Calu3 (cell line): Measurements from ENCODE around the gene LHPP. TPM values are rescaled to one million over a fixed set of nuclear protein-coding genes. Genes with fewer than 3 reads are reported as not detected.

ENCODE experiments used
- BruUV-seq: library from RNA; stranded (reverse); fragments of 400-500 nt; replicated peaks from 2 replicates; lab custom pipeline; 2021; lab: Mats Ljungman, UMichigan
- CTCF ChIA-PET: fragments of 300-600 bp; sonication (Branson Sonifier 250); formaldehyde crosslinking; loops from one replicate; lab custom pipeline; 2022; ENCODE audit warnings: antibody characterized with exemption; lab: Charles Lee
- DNase-seq: peaks from one replicate; pipeline ENCODE4 v3.0.0; 2022
- H3K27ac Mint-ChIP-seq: one replicate; pipeline ENCODE4 v1.8.0; 2022; ENCODE audit warnings: mixed read lengths; ENCODE audit not compliant: unreplicated experiment
- H3K27me3 Mint-ChIP-seq: one replicate; pipeline ENCODE4 v1.8.0; 2022; ENCODE audit warnings: mixed read lengths; ENCODE audit not compliant: unreplicated experiment
- H3K36me3 Mint-ChIP-seq: one replicate; pipeline ENCODE4 v1.8.0; 2022; ENCODE audit warnings: mild to moderate bottlenecking, moderate library complexity, mixed read lengths; ENCODE audit not compliant: insufficient read depth, unreplicated experiment
- H3K4me1 Mint-ChIP-seq: one replicate; pipeline ENCODE4 v1.8.0; 2022; ENCODE audit warnings: mild to moderate bottlenecking, low read depth, mixed read lengths; ENCODE audit not compliant: unreplicated experiment
- H3K4me3 Mint-ChIP-seq: one replicate; pipeline ENCODE4 v1.8.0; 2022; ENCODE audit warnings: mild to moderate bottlenecking, low read depth, moderate library complexity, mixed read lengths; ENCODE audit not compliant: unreplicated experiment
- H3K9me3 Mint-ChIP-seq: one replicate; pipeline ENCODE4 v1.8.0; 2022; ENCODE audit warnings: low read depth, mixed read lengths; ENCODE audit not compliant: unreplicated experiment
- intact Hi-C: fragments of 100-400 bp; cut with micrococcal nuclease; formaldehyde crosslinking; loops from one replicate; pipeline ENCODE4 v1.10.0; 2022; ENCODE audit not compliant: unreplicated experiment
- total RNA-seq: library from RNA; stranded (reverse); gene quantifications from 2 replicates; pipeline ENCODE4 v1.2.3, GENCODE V29; 2022
- TF ChIP-seq, protein P1 (sequence below): fragments of 200-600 bp; IDR thresholded peaks from one replicate; pipeline ENCODE4 v1.8.0; 2022; ENCODE audit warnings: antibody characterized with exemption; ENCODE audit not compliant: unreplicated experiment

Gene LHPP
- total RNA-seq, 1 experiment from 2014 or later, result 12.0 TPM

DNA sequence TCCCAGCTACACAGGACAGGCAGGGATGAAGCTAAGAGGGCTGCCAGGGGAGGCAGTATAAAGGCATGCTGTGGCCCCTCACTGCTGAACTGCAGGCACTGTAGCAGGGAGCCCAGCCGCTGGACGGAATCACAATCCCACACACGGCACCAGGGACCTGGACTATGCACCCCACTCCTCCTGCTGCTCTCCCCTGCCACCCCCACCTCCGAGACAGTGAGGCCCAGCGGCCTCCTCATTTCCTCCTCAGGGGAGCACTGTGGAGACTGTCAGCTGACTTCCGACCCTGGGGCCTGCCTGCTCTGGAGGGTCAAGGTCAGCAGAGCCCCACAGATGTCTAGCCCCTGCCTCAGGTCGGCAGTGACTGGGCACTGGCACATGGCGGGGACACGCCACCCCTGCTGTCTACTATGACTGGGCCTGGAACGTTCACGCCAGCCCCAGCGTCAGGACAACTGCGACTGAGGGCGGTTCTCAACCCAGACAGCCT is 189.8 kb downstream of the LHPP start:
- H3K4me3 Mint-ChIP-seq, result no peak overlapping the region

DNA sequence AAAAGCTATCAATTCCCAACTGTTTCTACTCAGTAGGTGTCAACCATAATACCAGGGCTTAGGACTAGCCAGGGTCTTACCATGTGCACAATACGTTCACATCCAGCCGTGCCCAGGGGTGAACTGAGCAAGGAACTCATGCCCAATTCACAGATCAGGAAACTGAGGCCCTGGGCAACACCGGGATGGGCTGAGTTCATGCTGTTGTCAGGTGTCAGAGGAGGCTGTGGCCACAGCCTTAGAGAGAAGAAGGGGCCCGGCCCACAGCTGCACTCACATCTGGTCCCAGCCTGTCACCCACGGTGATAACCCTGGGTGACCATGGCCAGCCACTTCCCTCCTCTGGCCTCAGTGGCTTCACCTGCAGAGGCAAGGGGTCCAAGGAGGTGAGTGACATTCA is 190.6 kb downstream of the LHPP start:
- intact Hi-C loops, result no loop called here
- DNase-seq, result no peak
- Mint-ChIP-seq H3K36me3 (no peaks in the 10 kb centered on the region), H3K9me3 (no peaks in the 10 kb centered on the region), H3K27me3 (no peaks in the 10 kb centered on the region), H3K27ac (no peak overlapping the region), H3K4me3 (no peak overlapping the region), H3K4me1 (no peaks in the 10 kb centered on the region)
- CTCF ChIA-PET, result no interaction called here
- no TSS peak for BruUV-seq
- TF ChIP-seq, protein P1, sequence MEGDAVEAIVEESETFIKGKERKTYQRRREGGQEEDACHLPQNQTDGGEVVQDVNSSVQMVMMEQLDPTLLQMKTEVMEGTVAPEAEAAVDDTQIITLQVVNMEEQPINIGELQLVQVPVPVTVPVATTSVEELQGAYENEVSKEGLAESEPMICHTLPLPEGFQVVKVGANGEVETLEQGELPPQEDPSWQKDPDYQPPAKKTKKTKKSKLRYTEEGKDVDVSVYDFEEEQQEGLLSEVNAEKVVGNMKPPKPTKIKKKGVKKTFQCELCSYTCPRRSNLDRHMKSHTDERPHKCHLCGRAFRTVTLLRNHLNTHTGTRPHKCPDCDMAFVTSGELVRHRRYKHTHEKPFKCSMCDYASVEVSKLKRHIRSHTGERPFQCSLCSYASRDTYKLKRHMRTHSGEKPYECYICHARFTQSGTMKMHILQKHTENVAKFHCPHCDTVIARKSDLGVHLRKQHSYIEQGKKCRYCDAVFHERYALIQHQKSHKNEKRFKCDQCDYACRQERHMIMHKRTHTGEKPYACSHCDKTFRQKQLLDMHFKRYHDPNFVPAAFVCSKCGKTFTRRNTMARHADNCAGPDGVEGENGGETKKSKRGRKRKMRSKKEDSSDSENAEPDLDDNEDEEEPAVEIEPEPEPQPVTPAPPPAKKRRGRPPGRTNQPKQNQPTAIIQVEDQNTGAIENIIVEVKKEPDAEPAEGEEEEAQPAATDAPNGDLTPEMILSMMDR, result no peak

More for the DNA sequence above, 189.8 kb downstream of the LHPP start:
- CTCF ChIA-PET, result no interaction called here
- intact Hi-C loops, result no loop called here
- Mint-ChIP-seq H3K36me3 (no peaks in the 10 kb centered on the region), H3K9me3 (no peaks in the 10 kb centered on the region), H3K27ac (no peak overlapping the region), H3K27me3 (no peaks in the 10 kb centered on the region), H3K4me1 (peaks cover 6% of the 10 kb centered on the region)
- TF ChIP-seq, protein P1, result no peak
- BruUV-seq, result no TSS peak
- no peak for DNase-seq

- no peak overlapping the region for H3K27ac Mint-ChIP-seq
- no peak for DNase-seq
- no peaks in the 10 kb centered on the region for H3K27me3 Mint-ChIP-seq
- no peaks in the 10 kb centered on the region for H3K4me1 Mint-ChIP-seq
- CTCF ChIA-PET, result no interaction called here
- no TSS peak for BruUV-seq
- TF ChIP-seq, protein P1, result no peak
- H3K9me3 Mint-ChIP-seq, result no peaks in the 10 kb centered on the region
- no peaks in the 10 kb centered on the region for H3K36me3 Mint-ChIP-seq
- H3K4me3 Mint-ChIP-seq, result no peak overlapping the region
- intact Hi-C loops, result no loop called here
Measured at GRCh38 chr10:124652701-124653100, 191.1 kb downstream of the LHPP start.

GRCh38 chr10:124653311-124653710 is 191.7 kb downstream of the LHPP start:
- H3K4me3 Mint-ChIP-seq, result no peak overlapping the region
- no peak overlapping the region for H3K27ac Mint-ChIP-seq
- CTCF ChIA-PET, result no interaction called here
- TF ChIP-seq, protein P1, result no peak
- intact Hi-C loops, result no loop called here
- no TSS peak for BruUV-seq
- no peaks in the 10 kb centered on the region for H3K27me3 Mint-ChIP-seq
- no peak for DNase-seq
- H3K9me3 Mint-ChIP-seq, result no peaks in the 10 kb centered on the region
- H3K4me1 Mint-ChIP-seq, result no peaks in the 10 kb centered on the region
- no peaks in the 10 kb centered on the region for H3K36me3 Mint-ChIP-seq
